Immature natural killer cell (primary cell): ENCODE measurements around the gene NUDT3. TPM values are rescaled to one million over a fixed set of nuclear protein-coding genes. Genes with fewer than 3 reads are reported as not detected.
"Not testable (repeated sequence)": the region's sequence is repeated elsewhere in the genome, so short reads cannot be mapped to it uniquely, and the experiment has no call there.

ENCODE experiments used
- DNase-seq, 3 donors: peaks; one replicate each; pipeline ENCODE4 v3.0.0; 2022; ENCODE audit warnings: mixed read lengths in 1 of 3
- H3K27ac Mint-ChIP-seq, 6 donors: one replicate each; pipeline ENCODE4 v1.8.0; 2020; ENCODE audit warnings: mixed read lengths in 6 of 6, mild to moderate bottlenecking in 5 of 6, inconsistent platforms in 4 of 6, moderate library complexity in 3 of 6
- H3K27me3 Mint-ChIP-seq, 3 donors: one replicate each; pipeline ENCODE4 v1.8.0; 2020 to 2021; ENCODE audit warnings: low read depth in 3 of 3, mild to moderate bottlenecking in 3 of 3, mixed read lengths in 3 of 3, moderate library complexity in 3 of 3, inconsistent platforms in 1 of 3
- H3K36me3 Mint-ChIP-seq, 3 donors: one replicate each; pipeline ENCODE4 v1.8.0; 2020; ENCODE audit warnings: mixed read lengths in 3 of 3, inconsistent platforms in 2 of 3, mild to moderate bottlenecking in 2 of 3
- H3K4me1 Mint-ChIP-seq, 2 donors: one replicate each; pipeline ENCODE4 v1.8.0; 2020; ENCODE audit warnings: inconsistent platforms in 2 of 2, mild to moderate bottlenecking in 2 of 2, mixed read lengths in 2 of 2, moderate library complexity in 1 of 2
- H3K4me3 Mint-ChIP-seq, 5 donors: one replicate each; pipeline ENCODE4 v1.8.0; 2020; ENCODE audit warnings: mild to moderate bottlenecking in 5 of 5, mixed read lengths in 5 of 5, inconsistent platforms in 3 of 5, moderate library complexity in 3 of 5
- H3K9me3 Mint-ChIP-seq, 6 donors: one replicate each; pipeline ENCODE4 v1.8.0; 2020; ENCODE audit warnings: mild to moderate bottlenecking in 6 of 6, mixed read lengths in 6 of 6, inconsistent platforms in 4 of 6, moderate library complexity in 3 of 6
- polyA plus RNA-seq, 3 donors: library from polyadenylated mRNA; unstranded; fragments of 300-500 nt; fragmentation: Illumina TruSeq; gene quantifications; one replicate each; pipeline ENCODE4 v1.2.3, GENCODE V29; 2021

The NUDT3 gene
- polyA plus RNA-seq, 3 donors from 2014 or later = 5.0 to 10.3 (median 8.3) TPM

DNA sequence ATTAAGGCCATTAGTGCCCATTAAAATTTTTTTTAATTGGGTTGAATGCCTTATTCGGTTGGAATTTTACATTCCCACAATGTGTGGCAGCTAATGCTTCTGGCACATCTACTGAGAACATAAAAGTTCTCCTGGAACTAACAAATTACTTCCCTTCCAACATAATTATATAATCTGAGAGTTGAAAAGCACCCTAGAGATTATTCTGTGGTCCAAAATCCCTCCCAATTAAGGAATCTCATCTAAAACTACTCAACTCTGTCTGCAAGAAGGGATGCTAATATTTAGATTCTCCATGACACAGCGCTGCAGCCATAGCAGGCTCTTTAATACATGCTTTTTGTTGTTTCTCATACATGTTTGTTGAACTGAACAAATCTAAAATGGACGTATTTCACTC lies 4.0 kb downstream of the NUDT3 start:
- Mint-ChIP-seq H3K36me3 (peaks cover 0 to 3% (median 0%) of the 10 kb centered on the region in 3 donors), H3K4me3 (no peak overlapping the region), H3K4me1 (peaks cover 15 to 20% of the 10 kb centered on the region in 2 donors), H3K27me3 (peaks cover 0 to 2% (median 0%) of the 10 kb centered on the region in 3 donors), H3K27ac (no peak overlapping the region), H3K9me3 (no peaks in the 10 kb centered on the region)
- no peak for DNase-seq

DNA sequence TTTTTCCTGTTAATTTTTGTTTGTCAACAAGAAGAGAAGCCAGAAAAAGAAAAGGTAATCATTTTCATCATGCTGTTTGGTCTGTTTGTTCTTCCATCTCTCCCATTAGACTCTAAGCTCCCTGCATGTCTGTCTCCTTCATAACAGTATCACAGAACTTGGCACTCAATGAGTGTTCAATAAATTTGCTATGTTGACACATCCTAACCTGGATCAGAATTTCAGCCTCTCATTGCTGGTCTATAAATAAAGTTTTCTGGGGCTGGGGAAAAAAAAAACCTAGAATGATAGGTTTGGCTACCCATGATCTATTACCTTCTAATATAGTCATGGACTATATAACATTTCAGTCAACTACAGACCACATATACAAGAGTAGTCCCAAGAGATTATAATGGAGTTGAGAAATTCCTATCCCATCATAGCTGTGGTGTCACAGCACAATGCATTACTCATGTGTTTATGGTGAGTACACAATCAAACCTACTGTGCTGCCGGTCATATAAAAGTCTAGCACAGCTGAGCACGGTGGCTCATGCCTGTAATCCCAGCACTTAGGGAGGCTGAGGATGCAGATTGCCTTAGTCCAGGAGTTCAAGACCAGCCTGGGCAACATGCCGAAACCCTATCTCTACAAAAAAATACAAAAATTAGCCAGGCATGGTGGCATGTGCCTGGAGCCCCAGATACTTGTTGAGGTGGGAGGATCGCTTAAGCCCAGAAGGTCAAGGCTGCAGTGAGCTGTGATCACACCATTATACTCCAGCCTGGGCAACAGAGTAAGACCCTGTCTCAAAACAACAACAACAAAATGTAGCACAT lies 5.9 kb downstream of the NUDT3 start:
- Mint-ChIP-seq H3K27ac (peak overlapping the region in 1 of 6 donors; percentile 20), H3K9me3 (no peaks in the 10 kb centered on the region), H3K36me3 (peaks cover 0 to 3% (median 0%) of the 10 kb centered on the region in 3 donors), H3K4me3 (no peak overlapping the region), H3K27me3 (no peaks in the 10 kb centered on the region), H3K4me1 (peaks cover 7 to 13% of the 10 kb centered on the region in 2 donors)
- no peak for DNase-seq

DNA sequence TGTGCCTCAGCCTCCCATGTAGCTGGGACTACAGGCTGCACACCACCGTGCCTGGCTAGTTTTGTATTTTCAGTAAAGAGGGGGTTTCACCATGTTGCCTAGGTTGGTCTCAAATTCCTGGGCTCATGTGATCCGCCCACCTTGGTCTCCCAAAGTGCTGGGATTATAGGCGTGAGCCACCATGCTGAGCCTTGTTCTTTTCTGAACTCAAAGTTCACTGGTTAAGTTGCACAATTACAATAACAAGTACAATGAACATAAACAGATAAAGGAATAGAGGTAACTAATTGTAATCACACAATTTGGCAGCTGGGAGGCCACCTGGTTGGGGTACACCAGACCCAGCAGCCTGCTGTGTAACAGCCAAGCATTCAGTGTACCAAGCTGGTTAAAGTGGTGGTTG lies 6.7 kb downstream of the NUDT3 start:
- DNase-seq = no peak
- Mint-ChIP-seq H3K36me3 (peaks cover 0 to 3% (median 0%) of the 10 kb centered on the region in 3 donors), H3K9me3 (no peaks in the 10 kb centered on the region), H3K27ac (no peak overlapping the region), H3K27me3 (peaks cover 0 to 2% (median 0%) of the 10 kb centered on the region in 3 donors), H3K4me1 (peaks cover 7 to 20% of the 10 kb centered on the region in 2 donors), H3K4me3 (no peak overlapping the region)

DNA sequence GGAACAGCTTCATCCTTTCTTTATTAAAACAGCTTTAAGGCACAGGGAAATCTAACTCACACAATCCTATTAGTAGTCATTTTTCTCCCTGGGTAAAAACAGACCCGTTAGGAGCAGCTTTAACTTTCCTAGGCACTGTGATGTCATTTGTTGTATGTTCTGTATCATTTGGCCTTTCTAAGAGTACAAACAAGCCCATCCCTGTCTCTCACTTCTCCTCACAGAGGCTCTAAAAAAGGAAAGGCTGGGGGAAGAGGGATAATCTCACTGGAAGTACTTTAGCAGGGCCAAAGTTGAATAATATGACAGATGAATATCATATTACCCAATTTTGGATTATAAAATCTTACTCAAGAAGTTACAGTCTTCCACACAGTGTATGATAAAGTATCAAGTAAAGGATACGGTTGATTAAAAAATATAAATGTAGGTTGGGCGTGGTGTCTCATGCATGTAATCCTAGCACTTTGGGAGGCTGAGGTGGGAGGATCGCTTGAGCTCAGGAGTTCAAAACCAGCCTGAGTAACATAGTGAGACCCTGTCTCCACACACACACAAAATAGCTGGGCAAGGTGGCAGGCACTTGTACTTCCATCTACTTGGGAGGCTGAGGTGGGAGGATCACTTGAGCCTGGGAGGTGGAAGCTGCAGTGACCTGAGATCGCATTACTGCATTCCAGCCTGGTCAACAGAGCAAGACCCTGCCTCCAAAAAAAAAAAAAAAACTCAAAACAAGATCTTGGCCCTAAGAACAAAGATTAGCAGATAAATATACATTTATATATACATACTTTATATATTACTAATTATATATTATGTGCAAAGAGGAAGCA lies 7.9 kb downstream of the NUDT3 start:
- peaks cover 0 to 3% (median 0%) of the 10 kb centered on the region in 3 donors for H3K36me3 Mint-ChIP-seq
- peaks cover 7 to 24% of the 10 kb centered on the region in 2 donors for H3K4me1 Mint-ChIP-seq
- H3K27ac Mint-ChIP-seq = no peak overlapping the region
- no peak for DNase-seq
- H3K27me3 Mint-ChIP-seq = peaks cover 0 to 2% (median 0%) of the 10 kb centered on the region in 3 donors
- H3K4me3 Mint-ChIP-seq = no peak overlapping the region
- no peaks in the 10 kb centered on the region for H3K9me3 Mint-ChIP-seq

DNA sequence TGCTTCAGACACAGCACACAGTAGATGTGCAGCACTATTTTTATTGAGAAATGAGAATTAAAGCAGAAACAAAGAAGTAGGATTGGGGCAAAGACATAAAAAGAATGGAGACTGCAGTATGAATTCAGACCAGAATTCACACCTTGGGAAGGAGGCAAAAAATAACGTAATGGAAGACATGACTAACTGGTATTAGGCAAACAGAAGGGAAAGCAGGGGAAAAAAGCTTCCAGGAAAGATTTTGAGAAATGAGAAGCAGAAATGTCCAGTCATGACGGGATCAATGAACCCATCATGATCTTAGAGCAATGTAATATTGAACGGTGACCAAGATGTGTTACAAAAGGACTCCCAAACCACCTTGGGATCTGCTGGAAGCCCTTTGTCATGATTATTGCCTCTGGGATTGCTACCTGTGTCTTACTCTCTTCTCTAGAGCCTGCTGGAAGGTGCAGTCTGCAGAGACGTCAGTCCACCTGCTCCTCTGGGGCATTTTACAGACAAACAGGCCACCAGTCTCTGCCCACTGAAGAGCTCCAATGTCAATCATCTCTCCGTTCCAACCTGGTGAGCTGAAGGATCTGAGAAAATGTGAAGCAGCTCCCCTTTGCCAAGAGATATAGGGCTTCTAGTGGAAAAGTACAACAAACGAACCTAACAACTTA lies 8.7 kb downstream of the NUDT3 start:
- H3K4me3 Mint-ChIP-seq = no peak overlapping the region
- H3K36me3 Mint-ChIP-seq = peaks cover 0 to 3% (median 0%) of the 10 kb centered on the region in 3 donors
- no peaks in the 10 kb centered on the region for H3K9me3 Mint-ChIP-seq
- H3K27me3 Mint-ChIP-seq = peaks cover 0 to 2% (median 0%) of the 10 kb centered on the region in 3 donors
- peaks cover 9 to 24% of the 10 kb centered on the region in 2 donors for H3K4me1 Mint-ChIP-seq
- DNase-seq = no peak
- H3K27ac Mint-ChIP-seq = peak overlapping the region in 1 of 6 donors; percentile 0

DNA sequence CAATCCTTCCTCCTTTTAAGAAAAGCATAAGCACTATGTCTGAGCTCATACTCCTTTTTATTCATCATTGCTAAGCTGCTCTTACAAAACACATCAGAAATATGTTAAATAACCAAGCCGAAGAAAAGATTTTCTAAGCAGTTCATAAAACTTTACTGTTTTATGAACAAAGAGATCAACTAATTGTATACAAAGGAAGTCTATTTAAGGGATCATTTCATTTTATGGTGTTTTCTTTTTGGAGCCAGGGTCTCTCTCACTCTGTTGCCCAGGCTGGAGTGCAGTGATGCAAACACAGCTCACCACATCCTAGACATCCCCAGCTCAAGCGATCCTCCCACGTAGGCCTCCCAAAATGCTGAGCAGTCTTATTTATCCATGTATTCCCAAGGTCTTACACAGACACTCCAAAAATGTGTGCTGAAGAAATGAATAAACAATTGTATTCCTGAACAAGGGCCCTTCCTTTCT lies 9.3 kb downstream of the NUDT3 start:
- Mint-ChIP-seq H3K27me3 (peaks cover 0 to 2% (median 0%) of the 10 kb centered on the region in 3 donors), H3K27ac (peak overlapping the region in 1 of 6 donors; percentile 0), H3K36me3 (peaks cover 0 to 3% (median 0%) of the 10 kb centered on the region in 3 donors), H3K9me3 (no peaks in the 10 kb centered on the region), H3K4me3 (no peak overlapping the region), H3K4me1 (peaks cover 12 to 24% of the 10 kb centered on the region in 2 donors)
- DNase-seq = no peak

DNA sequence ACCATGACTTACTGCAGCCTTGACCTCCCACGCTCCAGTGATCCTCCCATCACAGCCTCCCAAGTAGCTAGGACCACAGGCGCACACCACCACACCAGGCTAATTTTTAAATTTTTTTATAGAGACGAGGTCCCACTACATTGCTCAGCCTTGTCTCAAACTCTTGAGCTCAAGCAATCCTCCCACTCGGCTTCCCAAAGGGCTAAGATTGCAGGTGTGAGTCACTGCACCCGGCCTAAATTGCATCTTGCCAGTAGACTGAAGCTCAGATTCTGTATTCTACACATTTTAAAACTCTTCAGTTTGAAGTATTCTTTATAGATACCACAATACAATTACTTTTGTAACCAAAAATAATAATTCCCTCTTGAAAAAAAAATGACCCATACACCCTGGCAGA lies 11.4 kb downstream of the NUDT3 start:
- no peak for DNase-seq
- peaks cover 0 to 2% (median 0%) of the 10 kb centered on the region in 3 donors for H3K27me3 Mint-ChIP-seq
- H3K36me3 Mint-ChIP-seq = peaks cover 0 to 3% (median 0%) of the 10 kb centered on the region in 3 donors
- no peaks in the 10 kb centered on the region for H3K9me3 Mint-ChIP-seq
- peak overlapping the region in 1 of 6 donors; percentile 31 for H3K27ac Mint-ChIP-seq
- H3K4me1 Mint-ChIP-seq = peaks cover 9 to 19% of the 10 kb centered on the region in 2 donors
- H3K4me3 Mint-ChIP-seq = no peak overlapping the region

DNA sequence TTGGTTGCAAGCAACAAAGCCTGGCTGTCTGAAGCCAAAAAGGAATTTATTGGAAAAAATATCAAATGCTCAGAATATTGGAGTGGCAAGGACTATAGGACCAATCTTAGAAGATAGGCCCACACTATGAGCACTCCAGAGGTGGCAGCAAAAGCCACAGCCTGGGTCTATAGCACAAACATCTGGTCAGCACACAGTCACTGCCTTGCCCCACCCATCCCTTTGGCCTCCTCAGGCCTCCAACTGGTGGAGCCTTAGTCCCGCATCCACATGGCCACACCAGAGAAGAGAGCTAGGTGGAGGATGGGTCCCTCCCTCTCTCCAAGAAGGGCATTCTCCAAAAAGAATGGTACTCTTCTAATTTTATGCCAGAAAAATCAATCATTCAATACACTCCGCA lies 14.0 kb downstream of the NUDT3 start:
- Mint-ChIP-seq H3K4me1 (peaks cover 5 to 15% of the 10 kb centered on the region in 2 donors), H3K9me3 (no peaks in the 10 kb centered on the region), H3K27ac (no peak overlapping the region), H3K4me3 (no peak overlapping the region), H3K27me3 (peaks cover 0 to 2% (median 0%) of the 10 kb centered on the region in 3 donors), H3K36me3 (peaks cover 0 to under 1% (median 0%) of the 10 kb centered on the region in 3 donors)
- DNase-seq = no peak

DNA sequence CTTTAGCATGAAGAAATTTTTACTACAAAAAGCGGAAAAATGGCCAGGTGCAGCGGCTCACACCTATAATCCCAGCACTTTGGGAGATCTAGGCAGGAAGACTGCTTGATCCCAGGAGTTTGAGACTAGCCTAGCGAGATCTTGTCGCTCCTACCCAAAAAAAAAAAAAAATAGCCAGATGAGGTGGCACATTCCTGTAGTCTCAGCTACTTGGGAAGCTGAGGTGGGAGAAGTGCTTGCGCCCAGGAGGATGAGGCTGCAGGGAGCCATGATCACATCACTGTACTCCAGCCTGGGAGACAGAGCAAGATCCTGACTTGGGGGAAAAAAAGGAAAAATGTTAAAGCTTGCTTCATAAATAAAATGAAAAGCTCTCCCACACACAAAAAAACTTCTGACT lies 14.5 kb downstream of the NUDT3 start:
- H3K9me3 Mint-ChIP-seq = no peaks in the 10 kb centered on the region
- peaks cover 5 to 11% of the 10 kb centered on the region in 2 donors for H3K4me1 Mint-ChIP-seq
- H3K27ac Mint-ChIP-seq = no peak overlapping the region

DNA sequence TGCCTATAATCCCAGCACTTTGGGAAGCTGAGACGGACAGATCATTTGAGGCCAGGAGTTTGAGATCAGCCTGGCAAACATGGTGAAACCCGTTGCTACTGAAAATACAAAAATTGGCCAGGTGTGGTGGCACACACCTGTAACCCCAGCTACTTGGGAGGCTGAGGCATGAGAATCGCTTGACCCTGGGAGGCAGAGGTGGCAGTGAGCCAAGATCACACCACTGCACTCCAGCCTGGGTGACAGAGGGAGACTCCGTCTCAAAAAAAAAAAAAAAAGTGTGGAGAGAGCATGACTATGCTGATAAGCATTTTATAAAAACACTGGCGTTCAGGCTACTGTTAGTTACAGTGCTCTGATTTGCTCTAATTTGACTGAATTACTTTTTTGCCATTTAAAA lies 14.9 kb downstream of the NUDT3 start:
- H3K9me3 Mint-ChIP-seq, H3K4me3 Mint-ChIP-seq, H3K27ac Mint-ChIP-seq, H3K36me3 Mint-ChIP-seq, H3K27me3 Mint-ChIP-seq, DNase-seq: not testable (repeated sequence)
- peaks cover 5 to 11% of the 10 kb centered on the region in 2 donors for H3K4me1 Mint-ChIP-seq

More for the DNA sequence above, 14.5 kb downstream of the NUDT3 start:
- no peaks in the 10 kb centered on the region for H3K36me3 Mint-ChIP-seq
- H3K4me3 Mint-ChIP-seq = no peak overlapping the region
- H3K27me3 Mint-ChIP-seq = peaks cover 0 to 2% (median 0%) of the 10 kb centered on the region in 3 donors
- DNase-seq = no peak

DNA sequence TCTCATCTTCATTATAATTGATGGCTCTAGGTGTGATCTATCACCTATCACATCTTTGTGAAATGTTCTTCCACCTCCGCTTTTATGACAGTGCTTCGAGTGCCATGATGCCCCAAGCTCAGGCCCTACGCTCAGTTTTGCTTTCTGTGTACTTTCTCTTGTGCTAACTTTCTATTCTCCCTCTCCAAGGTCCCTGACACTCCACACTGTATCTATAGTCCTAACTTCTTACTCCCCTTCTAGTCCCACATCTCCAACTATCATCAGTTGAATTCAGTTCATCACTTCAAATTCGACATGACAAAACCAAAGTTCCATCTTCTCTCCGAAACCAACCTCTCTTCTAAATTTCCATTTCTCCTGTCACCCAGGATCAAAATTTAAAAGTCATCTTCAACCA lies 16.6 kb downstream of the NUDT3 start:
- peaks cover 4 to 5% of the 10 kb centered on the region in 2 donors for H3K4me1 Mint-ChIP-seq
- no peaks in the 10 kb centered on the region for H3K36me3 Mint-ChIP-seq
- no peak overlapping the region for H3K27ac Mint-ChIP-seq
- no peak overlapping the region for H3K4me3 Mint-ChIP-seq
- H3K27me3 Mint-ChIP-seq = peaks cover 0 to 2% (median 0%) of the 10 kb centered on the region in 3 donors
- no peaks in the 10 kb centered on the region for H3K9me3 Mint-ChIP-seq
- DNase-seq = no peak

DNA sequence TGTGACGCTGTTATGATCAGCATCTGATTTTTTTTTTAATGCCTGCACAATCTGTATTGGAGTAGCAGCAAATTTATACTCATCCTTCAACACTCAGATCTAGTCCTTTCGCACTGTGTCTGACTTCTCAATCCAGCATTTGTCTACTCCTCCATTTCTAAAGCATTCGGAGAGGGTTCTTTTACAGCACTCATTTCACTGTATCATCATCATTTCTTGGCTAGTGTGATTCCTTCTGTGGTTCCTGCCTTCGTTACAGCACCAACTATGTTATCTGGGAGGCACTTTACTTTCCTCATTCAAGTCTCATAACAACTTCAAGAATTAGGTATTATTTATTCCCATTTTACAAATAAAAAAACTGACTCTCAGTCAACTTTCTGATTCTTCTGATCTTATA lies 18.0 kb downstream of the NUDT3 start:
- H3K9me3 Mint-ChIP-seq = no peaks in the 10 kb centered on the region
- peaks cover 8 to 10% of the 10 kb centered on the region in 2 donors for H3K4me1 Mint-ChIP-seq
- no peak overlapping the region for H3K4me3 Mint-ChIP-seq
- no peak overlapping the region for H3K27ac Mint-ChIP-seq
- DNase-seq = no peak
- H3K36me3 Mint-ChIP-seq = no peaks in the 10 kb centered on the region
- peaks cover 0 to 2% (median 0%) of the 10 kb centered on the region in 3 donors for H3K27me3 Mint-ChIP-seq

DNA sequence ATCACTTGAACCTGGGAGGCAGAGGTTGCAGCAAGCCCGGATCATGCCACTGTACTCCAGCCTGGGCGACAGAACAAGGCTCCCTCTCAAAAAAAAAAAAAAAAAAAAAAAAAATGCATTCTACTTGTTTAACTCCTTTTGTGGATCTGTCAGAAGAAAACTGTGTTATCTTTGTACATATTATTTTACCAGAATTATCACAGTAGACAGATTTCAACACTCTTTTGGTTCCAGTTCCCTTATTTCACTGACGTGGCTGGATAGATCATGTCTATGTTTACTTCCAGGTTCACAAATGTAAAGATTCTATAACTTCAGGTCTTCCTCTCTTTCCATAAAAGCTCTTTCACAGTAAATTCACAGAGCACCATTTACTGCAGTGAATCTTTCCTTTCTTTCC lies 18.4 kb downstream of the NUDT3 start:
- peaks cover 8 to 15% of the 10 kb centered on the region in 2 donors for H3K4me1 Mint-ChIP-seq
- H3K27ac Mint-ChIP-seq = no peak overlapping the region
- H3K9me3 Mint-ChIP-seq = no peaks in the 10 kb centered on the region
- H3K27me3 Mint-ChIP-seq = peaks cover 0 to 2% (median 0%) of the 10 kb centered on the region in 3 donors
- H3K36me3 Mint-ChIP-seq = no peaks in the 10 kb centered on the region
- no peak for DNase-seq
- no peak overlapping the region for H3K4me3 Mint-ChIP-seq
